DOHH2 (cell line): ENCODE data around the gene MICU2.

Experiments used
- CTCF ChIP-seq: fragments of 200-600 bp; sonication (generic); IDR thresholded peaks from one replicate; pipeline ENCODE4 v1.5.1; 2014; ENCODE audit warnings: antibody characterized with exemption, mild to moderate bottlenecking, low read depth, low read length; ENCODE audit not compliant: poor library complexity, severe bottlenecking
- EZH2phosphoT487 ChIP-seq: fragments of 200-600 bp; sonication (generic); IDR thresholded peaks from 2 replicates; pipeline ENCODE4 v1.6.1; 2017; ENCODE audit warnings: borderline replicate concordance, mild to moderate bottlenecking, antibody characterized with exemption, low read length, moderate library complexity, mixed read lengths

- TF ChIP-seq CTCF, result no peak
- TF ChIP-seq EZH2phosphoT487, result no peak
Observed at GRCh38 chr13:21517576-21517975, 86.4 kb downstream of the MICU2 start.
